HCT116 (cell line): Measurements from ENCODE around the gene NOL4L. TPM values are rescaled to one million over a fixed set of nuclear protein-coding genes. Genes with fewer than 3 reads are reported as not detected.
A peak's percentile ranks its signal among the peaks of the same experiment; 100 is the strongest.

Experiments used
- ATAC-seq: fragments of 200-7000 bp; cut with Tn5 transposase; 2 replicates; pipeline ENCODE4 v1.9.1; 2020; ENCODE audit warnings: mild to moderate bottlenecking, moderate library complexity
- BruUV-seq: library from RNA; stranded (reverse); fragments of 400-500 nt; replicated peaks from 2 replicates; lab custom pipeline; 2021; lab: Mats Ljungman, UMichigan
- CTCF ChIA-PET: fragments of 300-600 bp; sonication (Branson Sonifier 250); formaldehyde crosslinking; loops from one replicate; lab custom pipeline; 2021; ENCODE audit warnings: antibody characterized with exemption; lab: Charles Lee
- POLR2A ChIA-PET: fragments of 300-600, 350-600 bp; sonication (Branson Sonifier 250); formaldehyde crosslinking; loops from one replicate; lab custom pipeline; 2021; ENCODE audit warnings: antibody characterized with exemption; lab: Charles Lee
- RAD21 ChIA-PET, 2 experiments: fragments of 300-600 bp; sonication (Branson Sonifier 250); formaldehyde crosslinking; loops; one replicate each; lab custom pipeline; 2023; ENCODE audit warnings: low total read pairs in 2 of 2; ENCODE audit not compliant: uncharacterized antibody in 2 of 2, unreplicated experiment in 2 of 2, low non-redundant PET in 1 of 2; lab: Charles Lee
- DNase-seq: peaks from one replicate; pipeline ENCODE4 v3.0.0-alpha.2; 2010; ENCODE audit warnings: low read depth, low spot score
- H2AFZ ChIP-seq: fragments of 200-600 bp; shearing (Covaris generic), sonication (generic); 2 replicates; pipeline ENCODE4 v1.6.1; 2017; ENCODE audit warnings: low read depth, mixed run types, mixed read lengths, antibody characterized with exemption, low read length; ENCODE audit not compliant: poor library complexity, severe bottlenecking
- H3K27ac ChIP-seq: 2 replicates; pipeline ENCODE4 v1.5.1; 2012; ENCODE audit warnings: low read depth, low read length
- H3K27me3 ChIP-seq: fragments of 200-600 bp; sonication (generic); 2 replicates; pipeline ENCODE4 v1.6.1; 2016; ENCODE audit warnings: mixed run types, low read length, mixed read lengths; ENCODE audit not compliant: insufficient read depth
- H3K36me3 ChIP-seq, 2 experiments: fragments of 200-500 bp in 1 of 2; fragments of 200-600 bp in 1 of 2; sonication (Bioruptor generic) in 1 of 2; sonication (generic) in 1 of 2; 2 replicates each; pipeline versions ENCODE4 v1.5.1 to v1.6.1; 2014 to 2016; ENCODE audit warnings: low read length in 2 of 2, inconsistent platforms in 1 of 2, mixed read lengths in 1 of 2, mixed run types in 1 of 2; ENCODE audit not compliant: insufficient read depth in 2 of 2, control insufficient read depth in 1 of 2
- H3K4me1 ChIP-seq, 2 experiments: fragments of 200-600 bp in 1 of 2; sonication (generic) in 1 of 2; 2 replicates each; pipeline versions ENCODE4 v1.5.1 to v1.6.1; 2012 to 2017; ENCODE audit warnings: low read length in 2 of 2, inconsistent platforms in 1 of 2, mild to moderate bottlenecking in 1 of 2, mixed read lengths in 1 of 2, mixed run types in 1 of 2, moderate library complexity in 1 of 2; ENCODE audit not compliant: insufficient read depth in 2 of 2, control insufficient read depth in 1 of 2
- H3K4me2 ChIP-seq: fragments of 200-600 bp; sonication (generic); 2 replicates; pipeline ENCODE4 v1.6.1; 2017; ENCODE audit warnings: mixed run types, low read length, mixed read lengths
- H3K4me3 ChIP-seq, 2 experiments: fragments of 200-600 bp in 1 of 2; sonication (generic) in 1 of 2; replicated peaks in 1 of 2; 2 replicates each; pipeline ENCODE4 v1.5.1; 2011 to 2016; ENCODE audit warnings: low read length in 2 of 2, control low read depth in 1 of 2, low read depth in 1 of 2, mild to moderate bottlenecking in 1 of 2, mixed read lengths in 1 of 2, mixed run types in 1 of 2
- H3K79me2 ChIP-seq: fragments of 200-600 bp; sonication (generic); 2 replicates; pipeline ENCODE4 v1.6.1; 2017; ENCODE audit warnings: mild to moderate bottlenecking, mixed run types, low read length, moderate library complexity, mixed read lengths; ENCODE audit not compliant: insufficient read depth
- H3K9ac ChIP-seq: fragments of 200-600 bp; sonication (generic); 2 replicates; pipeline ENCODE4 v1.6.1; 2016; ENCODE audit warnings: low read length, mixed read lengths
- H3K9me2 ChIP-seq: fragments of 200-600 bp; sonication (generic), shearing (Covaris generic); 2 replicates; pipeline ENCODE4 v1.6.1; 2017; ENCODE audit warnings: mixed run types, mild to moderate bottlenecking, moderate library complexity; ENCODE audit not compliant: insufficient read depth
- H3K9me3 ChIP-seq, 2 experiments: fragments of 200-500 bp in 1 of 2; fragments of 200-600 bp in 1 of 2; sonication (Bioruptor generic) in 1 of 2; sonication (generic) in 1 of 2; 2 replicates each; pipeline ENCODE4 v1.6.1; 2014 to 2017; ENCODE audit warnings: low read length in 2 of 2, mixed read lengths in 2 of 2, inconsistent platforms in 1 of 2, low read depth in 1 of 2, mild to moderate bottlenecking in 1 of 2, mixed run types in 1 of 2, moderate library complexity in 1 of 2; ENCODE audit not compliant: control insufficient read depth in 1 of 2, insufficient read depth in 1 of 2
- H4K20me1 ChIP-seq: fragments of 200-600 bp; sonication (generic), shearing (Covaris generic); 2 replicates; pipeline ENCODE4 v1.6.1; 2017; ENCODE audit warnings: mixed run types, mild to moderate bottlenecking, moderate library complexity; ENCODE audit not compliant: insufficient read depth
- CBX3 ChIP-seq: IDR thresholded peaks from 2 replicates; pipeline ENCODE4 v1.6.1; 2012; ENCODE audit warnings: low read depth
- CEBPB ChIP-seq: IDR thresholded peaks from 2 replicates; pipeline ENCODE4 v1.6.1; 2012; ENCODE audit warnings: low read depth
- JUND ChIP-seq: IDR thresholded peaks from 2 replicates; pipeline ENCODE4 v1.6.1; 2012
- POLR2AphosphoS5 ChIP-seq: IDR thresholded peaks from 2 replicates; pipeline ENCODE4 v1.6.1; 2011; ENCODE audit warnings: mild to moderate bottlenecking, low read depth, low read length, moderate library complexity
- SP1 ChIP-seq: IDR thresholded peaks from 2 replicates; pipeline ENCODE4 v1.6.1; 2012; ENCODE audit warnings: low read depth
- SRF ChIP-seq: IDR thresholded peaks from 2 replicates; pipeline ENCODE4 v1.6.1; 2012; ENCODE audit warnings: low read depth
- ZFX ChIP-seq: fragments of 450-650 bp; IDR thresholded peaks from 2 replicates; pipeline ENCODE4 v1.6.1; 2017
- ZNF274 ChIP-seq: fragments of 200-500 bp; sonication (Bioruptor generic); IDR thresholded peaks from 2 replicates; pipeline ENCODE4 v1.6.1; 2014; ENCODE audit warnings: mild to moderate bottlenecking, low read depth, low read length, inconsistent platforms
- intact Hi-C: fragments of 100-400 bp; cut with micrococcal nuclease; formaldehyde crosslinking; loops from 2 replicates; pipeline ENCODE4 v1.10.0; 2022
- total RNA-seq: library from RNA; stranded (reverse); gene quantifications from one replicate; pipeline ENCODE4 v1.2.1, GENCODE V29; 2021; ENCODE audit not compliant: unreplicated experiment
- TF ChIP-seq, protein P1 (sequence below): IDR thresholded peaks from 2 replicates; pipeline ENCODE4 v1.6.1; 2012; ENCODE audit warnings: low read depth
- TF ChIP-seq, protein P2 (sequence below): IDR thresholded peaks from 2 replicates; pipeline ENCODE4 v1.6.1; 2012

The NOL4L gene
- total RNA-seq, 1 experiment from 2014 or later, result 5.9 TPM

DNA sequence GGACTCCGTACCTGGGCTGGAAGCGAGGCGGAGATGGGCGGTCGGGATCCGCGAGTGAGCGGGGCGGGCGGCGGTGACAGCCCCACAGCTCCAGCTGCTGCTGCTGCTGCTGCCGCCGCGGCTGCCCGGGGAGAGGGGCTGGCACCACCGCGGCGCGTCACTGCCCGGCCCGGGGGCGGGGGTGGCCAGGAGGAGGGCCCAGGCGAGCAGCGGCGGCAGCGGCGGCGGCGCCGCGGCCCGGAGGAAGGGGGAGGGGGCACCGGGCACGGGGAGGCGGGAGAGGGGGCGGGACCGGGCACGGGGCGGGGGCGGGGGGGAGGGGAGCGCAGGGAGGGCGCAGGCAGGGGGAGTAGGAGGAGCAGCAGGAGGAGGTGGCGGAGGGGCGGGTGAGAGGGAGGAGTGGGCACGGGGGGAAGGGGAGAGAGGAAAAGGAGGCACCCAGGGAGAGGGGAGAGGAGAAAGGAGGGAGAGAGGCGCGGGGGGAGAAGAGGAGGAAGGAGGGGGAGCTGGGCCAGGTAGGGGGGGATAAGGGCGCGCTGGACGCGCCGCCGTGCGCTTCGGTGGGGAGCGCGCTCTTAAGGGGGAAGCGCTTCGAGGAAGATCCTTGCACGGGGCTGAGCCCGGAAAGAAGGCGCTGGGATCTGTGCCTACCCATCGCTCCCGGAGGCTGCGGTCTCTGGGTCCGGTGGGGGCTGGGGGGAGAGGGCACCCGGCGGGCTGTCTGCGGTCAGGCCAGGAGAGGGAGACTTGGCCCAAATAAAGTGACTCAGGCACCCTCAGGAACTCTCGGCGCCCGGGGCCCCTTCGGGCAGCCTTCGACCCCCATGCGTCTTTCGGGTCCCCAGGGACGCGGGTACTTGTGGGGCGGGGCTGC, 101.5 kb downstream of the NOL4L start:
- Histone ChIP-seq H3K36me3 (no peaks in the 10 kb centered on the region), H3K9me3 (no peaks in the 10 kb centered on the region), H2AFZ (no peak overlapping the region), H3K4me2 (peak overlapping the region; percentile 98), H3K9ac (peak overlapping the region; percentile 58), H3K4me1 (peaks cover 8 to 31% of the 10 kb centered on the region in 2 experiments), H3K27me3 (no peaks in the 10 kb centered on the region), H3K4me3 (peak overlapping the region; percentile 49 to 65), H3K79me2 (no peaks in the 10 kb centered on the region), H4K20me1 (no peaks in the 10 kb centered on the region), H3K27ac (peak overlapping the region; percentile 46; the same call in 1 of the 2 replicates), H3K9me2 (no peaks in the 10 kb centered on the region)
- DNase-seq, result peak; percentile 3
- intact Hi-C loops, result loop anchor here (2.0 to 5.0 kb wide), 2 partner anchors 125 to 466 kb away; partner anchors contain the start of gene ASXL1
- peak; percentile 55 for ATAC-seq
- CTCF ChIA-PET, result no interaction called here
- POLR2A ChIA-PET, result no interaction called here
- TF ChIP-seq JUND, result no peak
- TF ChIP-seq ZFX, result no peak
- no peak for TF ChIP-seq POLR2AphosphoS5
- TF ChIP-seq, protein P1, sequence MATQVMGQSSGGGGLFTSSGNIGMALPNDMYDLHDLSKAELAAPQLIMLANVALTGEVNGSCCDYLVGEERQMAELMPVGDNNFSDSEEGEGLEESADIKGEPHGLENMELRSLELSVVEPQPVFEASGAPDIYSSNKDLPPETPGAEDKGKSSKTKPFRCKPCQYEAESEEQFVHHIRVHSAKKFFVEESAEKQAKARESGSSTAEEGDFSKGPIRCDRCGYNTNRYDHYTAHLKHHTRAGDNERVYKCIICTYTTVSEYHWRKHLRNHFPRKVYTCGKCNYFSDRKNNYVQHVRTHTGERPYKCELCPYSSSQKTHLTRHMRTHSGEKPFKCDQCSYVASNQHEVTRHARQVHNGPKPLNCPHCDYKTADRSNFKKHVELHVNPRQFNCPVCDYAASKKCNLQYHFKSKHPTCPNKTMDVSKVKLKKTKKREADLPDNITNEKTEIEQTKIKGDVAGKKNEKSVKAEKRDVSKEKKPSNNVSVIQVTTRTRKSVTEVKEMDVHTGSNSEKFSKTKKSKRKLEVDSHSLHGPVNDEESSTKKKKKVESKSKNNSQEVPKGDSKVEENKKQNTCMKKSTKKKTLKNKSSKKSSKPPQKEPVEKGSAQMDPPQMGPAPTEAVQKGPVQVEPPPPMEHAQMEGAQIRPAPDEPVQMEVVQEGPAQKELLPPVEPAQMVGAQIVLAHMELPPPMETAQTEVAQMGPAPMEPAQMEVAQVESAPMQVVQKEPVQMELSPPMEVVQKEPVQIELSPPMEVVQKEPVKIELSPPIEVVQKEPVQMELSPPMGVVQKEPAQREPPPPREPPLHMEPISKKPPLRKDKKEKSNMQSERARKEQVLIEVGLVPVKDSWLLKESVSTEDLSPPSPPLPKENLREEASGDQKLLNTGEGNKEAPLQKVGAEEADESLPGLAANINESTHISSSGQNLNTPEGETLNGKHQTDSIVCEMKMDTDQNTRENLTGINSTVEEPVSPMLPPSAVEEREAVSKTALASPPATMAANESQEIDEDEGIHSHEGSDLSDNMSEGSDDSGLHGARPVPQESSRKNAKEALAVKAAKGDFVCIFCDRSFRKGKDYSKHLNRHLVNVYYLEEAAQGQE, result no peak
- no peak for TF ChIP-seq ZNF274
- TF ChIP-seq CEBPB, result no peak
- TF ChIP-seq, protein P2, sequence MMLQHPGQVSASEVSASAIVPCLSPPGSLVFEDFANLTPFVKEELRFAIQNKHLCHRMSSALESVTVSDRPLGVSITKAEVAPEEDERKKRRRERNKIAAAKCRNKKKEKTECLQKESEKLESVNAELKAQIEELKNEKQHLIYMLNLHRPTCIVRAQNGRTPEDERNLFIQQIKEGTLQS, result no peak
- no peak for TF ChIP-seq CBX3
- no peak for TF ChIP-seq SRF
- TF ChIP-seq SP1, result no peak
- RAD21 ChIA-PET, result no interaction called here
- BruUV-seq, result no TSS peak
